Uterus (tissue), 4 donors: ENCODE results near the gene C9orf153. TPM values are rescaled to one million over a fixed set of nuclear protein-coding genes. Genes with fewer than 3 reads are reported as not detected.

Source experiments
- DNase-seq, 2 donors: peaks; one replicate each; pipeline ENCODE4 v3.0.0-alpha.2; 2019 to 2020
- H3K27ac ChIP-seq, 2 donors: fragments of 200-600 bp; sonication (generic); 1 replicate in 1 of 2; 2 replicates in 1 of 2; pipeline ENCODE4 v1.5.1; 2016 to 2018
- H3K27me3 ChIP-seq, 2 donors: fragments of 200-600 bp; sonication (generic); one replicate each; pipeline ENCODE4 v1.5.1; 2018 to 2019; ENCODE audit warnings: control low read depth in 1 of 2
- H3K36me3 ChIP-seq, 2 donors: fragments of 200-600 bp; sonication (generic); one replicate each; pipeline ENCODE4 v1.5.1; 2019; ENCODE audit warnings: control low read depth in 1 of 2
- H3K4me1 ChIP-seq, 2 donors: fragments of 200-600 bp; sonication (generic); one replicate each; pipeline ENCODE4 v1.5.1; 2018 to 2019; ENCODE audit warnings: control low read depth in 1 of 2
- H3K4me3 ChIP-seq, 2 donors: fragments of 200-600 bp; sonication (generic); 1 replicate in 1 of 2; 2 replicates in 1 of 2; pipeline ENCODE4 v1.5.1; 2018 to 2019; ENCODE audit warnings: mild to moderate bottlenecking in 1 of 2
- H3K9me3 ChIP-seq, 2 donors: fragments of 200-600 bp; sonication (generic); one replicate each; pipeline ENCODE4 v1.5.1; 2019; ENCODE audit warnings: control low read depth in 1 of 2
- CTCF ChIP-seq, 4 experiments: fragments of 200-600 bp in 2 of 4; fragments of 450-650 bp in 2 of 4; sonication (generic) in 2 of 4; IDR thresholded peaks; one replicate each; pipeline ENCODE4 v1.5.1; 2016 to 2019; ENCODE audit warnings: antibody characterized with exemption in 4 of 4, mild to moderate bottlenecking in 2 of 4, moderate library complexity in 1 of 4
- POLR2A ChIP-seq, 2 donors: fragments of 450-650 bp; IDR thresholded peaks; one replicate each; pipeline ENCODE4 v1.6.1; 2016; ENCODE audit warnings: antibody characterized with exemption in 2 of 2, mild to moderate bottlenecking in 1 of 2, moderate library complexity in 1 of 2
- intact Hi-C: fragments of 100-400 bp; cut with DNase I; formaldehyde crosslinking; loops from one replicate; pipeline ENCODE4 v1.15.1; 2023; ENCODE audit warnings: low total_unique reads
- small RNA-seq: library from RNA; depleted of rRNA; stranded (forward); fragments of <200 nt; gene quantifications from one replicate; pipeline ENCODE3, GENCODE V24; 2016
- total RNA-seq, 4 donors: library from RNA; depleted of rRNA in 3 of 4; stranded (reverse); fragments of >200 nt in 3 of 4; gene quantifications; one replicate each; pipeline versions ENCODE4 v1.1.0 to v1.2.4, GENCODE V29; 2014 to 2023
- donor health status: DM: yes; HTN: yes; CAD: no.

The C9orf153 gene
- total RNA-seq, 4 donors from 2014 or later, result 0.82 to 1.8 (median 1.5) TPM; not detected in 1

- no peak for DNase-seq
- TF ChIP-seq POLR2A (IDR thresholded peaks at IDR 0.05), result no peak
- no peak for TF ChIP-seq CTCF (IDR thresholded peaks at IDR 0.05)
Measured at GRCh38 chr9:86177995-86178394, 81.5 kb downstream of the C9orf153 start.

GRCh38 chr9:86176468-86176867 is 83.0 kb downstream of the C9orf153 start:
- H3K4me1 ChIP-seq, result no peaks in the 10 kb centered on the region
- TF ChIP-seq POLR2A (IDR thresholded peaks at IDR 0.05) (no peak), CTCF (IDR thresholded peaks at IDR 0.05) (no peak)
- no peak overlapping the region for H3K27ac ChIP-seq
- no peak overlapping the region for H3K4me3 ChIP-seq
- H3K36me3 ChIP-seq, result no peaks in the 10 kb centered on the region
- intact Hi-C loops, result no loop called here
- no peaks in the 10 kb centered on the region for H3K27me3 ChIP-seq
- no peak for DNase-seq
- no peaks in the 10 kb centered on the region for H3K9me3 ChIP-seq

More at GRCh38 chr9:86177995-86178394, 81.5 kb downstream of the C9orf153 start:
- Histone ChIP-seq H3K27me3 (no peaks in the 10 kb centered on the region), H3K36me3 (no peaks in the 10 kb centered on the region), H3K27ac (no peak overlapping the region), H3K4me1 (no peaks in the 10 kb centered on the region), H3K4me3 (no peak overlapping the region), H3K9me3 (no peaks in the 10 kb centered on the region)
- intact Hi-C loops, result no loop called here

GRCh38 chr9:86175743-86176456 is 83.6 kb downstream of the C9orf153 start:
- Histone ChIP-seq H3K9me3 (no peaks in the 10 kb centered on the region), H3K27me3 (no peaks in the 10 kb centered on the region), H3K4me1 (no peaks in the 10 kb centered on the region), H3K27ac (no peak overlapping the region), H3K36me3 (no peaks in the 10 kb centered on the region), H3K4me3 (no peak overlapping the region)
- intact Hi-C loops, result no loop called here
- DNase-seq, result no peak
- TF ChIP-seq POLR2A (IDR thresholded peaks at IDR 0.05), result no peak
- TF ChIP-seq CTCF (IDR thresholded peaks at IDR 0.05), result no peak

- intact Hi-C loops, result no loop called here
- TF ChIP-seq CTCF (IDR thresholded peaks at IDR 0.05) (no peak), POLR2A (IDR thresholded peaks at IDR 0.05) (no peak)
- H3K9me3 ChIP-seq, result no peaks in the 10 kb centered on the region
- no peak overlapping the region for H3K27ac ChIP-seq
- no peak for DNase-seq
- H3K4me1 ChIP-seq, result no peaks in the 10 kb centered on the region
- H3K36me3 ChIP-seq, result no peaks in the 10 kb centered on the region
- H3K27me3 ChIP-seq, result no peaks in the 10 kb centered on the region
- no peak overlapping the region for H3K4me3 ChIP-seq
Measured at GRCh38 chr9:86175223-86175622, 84.2 kb downstream of the C9orf153 start.

Small RNA genes lying within 50 kb of the gene (small RNA-seq; reads per million reads assigned to genes)
- not detected for gene AL137849.1
- gene RN7SKP264, result not detected

Other genes starting within 250 kb of the C9orf153 start
- gene GOLM1, start 160.1 kb downstream of the C9orf153 start, total RNA-seq, result 10 to 100 TPM; 11.3 to 85.4 (median 15.7) TPM
- 10 to 100 TPM in 3 of 4 donors, 1 to 10 TPM in 1; 8.7 to 62.4 (median 42.4) TPM for gene ISCA1, start 22.9 kb upstream of the C9orf153 start, total RNA-seq
- gene TUT7, start 94.8 kb upstream of the C9orf153 start, total RNA-seq, result 10 to 100 TPM; 13.8 to 41.5 (median 20.3) TPM